Hematopoietic multipotent progenitor cell treated with erythropoietin and hydrocortisone succinate and interleukin-3 and kit ligand, for 4 days (in vitro differentiated cells): ENCODE data around the gene ABCA2.

Source experiments
- DNase-seq: peaks from one replicate; pipeline ENCODE4 v3.0.0-alpha.2; 2015

The ABCA2 gene

GRCh38 chr9:137027369-137028262 lies at the start of gene ABCA2:
Gene ABCA2 (minus strand): TSS chr9:137028237. CDS start chr9:137028140, 97 bp downstream.
- no peak for DNase-seq

- DNase-seq: peak; percentile 85
Observed at GRCh38 chr9:137077010-137077747, 49.1 kb upstream of the ABCA2 start, which contains the start of gene UAP1L1. Gene UAP1L1 (plus strand): TSS chr9:137077517. CDS start chr9:137077533, 16 bp downstream.

- DNase-seq: no peak
Observed at GRCh38 chr9:137076636-137077009, 48.6 kb upstream of the ABCA2 start.

GRCh38 chr9:137075275-137075775 lies 47.3 kb upstream of the ABCA2 start:
- DNase-seq: no peak

- no peak for DNase-seq
Observed at GRCh38 chr9:137074657-137075274, 46.7 kb upstream of the ABCA2 start.

- no peak for DNase-seq
Observed at GRCh38 chr9:137073992-137074399, 46.0 kb upstream of the ABCA2 start.

GRCh38 chr9:137071282-137071681 lies 43.2 kb upstream of the ABCA2 start:
- DNase-seq: no peak

- no peak for DNase-seq
Observed at GRCh38 chr9:137070906-137071275, 42.9 kb upstream of the ABCA2 start.

- DNase-seq: peak; percentile 98
Observed at GRCh38 chr9:137070201-137070905, 42.3 kb upstream of the ABCA2 start, which contains the start of gene SAPCD2. Gene SAPCD2 (minus strand): TSS chr9:137070557. CDS start chr9:137070460, 97 bp downstream.

- DNase-seq: peak; percentile 43
Observed at GRCh38 chr9:137069508-137070091, 41.6 kb upstream of the ABCA2 start.

- DNase-seq: no peak
Observed at GRCh38 chr9:137068539-137069507, 40.8 kb upstream of the ABCA2 start.

GRCh38 chr9:137067860-137068538 lies 40.0 kb upstream of the ABCA2 start:
- peak; percentile 95 for DNase-seq

GRCh38 chr9:137066096-137066861 lies 38.2 kb upstream of the ABCA2 start:
- DNase-seq: no peak

GRCh38 chr9:137065336-137065967 lies 37.4 kb upstream of the ABCA2 start:
- DNase-seq: no peak

GRCh38 chr9:137064880-137065164 lies 36.8 kb upstream of the ABCA2 start:
- no peak for DNase-seq

GRCh38 chr9:137064027-137064879 lies 36.2 kb upstream of the ABCA2 start:
- DNase-seq: peak; percentile 74

- no peak for DNase-seq
Observed at GRCh38 chr9:137063311-137064026, 35.4 kb upstream of the ABCA2 start.
